Measurements from ENCODE around the gene CLEC11A.
A peak's percentile ranks its signal among the peaks of the same experiment; 100 is the strongest.

Gene CLEC11A

GRCh38 chr19:50712833-50713232, 10.3 kb upstream of the CLEC11A start:
- no peaks in the 10 kb centered on the region for H3K36me3 ChIP-seq (replicated peaks)

DNA sequence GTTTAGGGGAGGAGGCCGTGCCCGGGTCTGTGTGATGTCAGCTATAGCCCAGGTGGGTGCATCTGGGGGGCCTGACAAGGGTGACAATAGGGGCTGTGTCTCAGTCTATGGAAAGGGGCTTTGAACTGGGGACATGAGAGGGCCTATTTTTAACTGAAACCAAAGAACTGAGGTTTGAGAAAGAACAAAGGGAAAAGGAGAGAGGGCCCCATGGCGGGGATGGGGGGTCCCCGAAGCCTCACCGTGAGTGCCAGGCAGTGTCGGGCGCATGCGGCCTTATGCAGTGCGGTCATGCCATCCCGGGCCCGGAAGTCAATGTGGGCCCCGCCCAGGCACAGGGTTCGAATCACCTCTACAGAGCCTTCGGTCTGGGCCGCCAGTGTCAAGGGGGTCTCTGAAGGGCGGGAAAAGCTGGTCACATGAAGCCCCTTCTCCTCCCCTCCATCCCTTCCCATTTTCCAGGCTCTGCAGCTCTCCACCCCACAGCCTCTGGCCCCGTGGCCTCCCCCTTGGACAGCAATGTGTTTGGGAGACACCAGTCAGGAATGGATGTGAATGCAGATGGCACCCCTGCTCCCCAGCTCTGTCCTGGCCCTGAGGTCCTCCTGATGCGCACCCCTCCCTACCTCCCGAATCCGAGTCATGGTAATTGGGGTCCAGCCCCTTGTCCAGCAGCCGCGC, 9.5 kb upstream of the CLEC11A start:
- in situ Hi-C loops (cut with MboI; ENCODE audit: low sequenced_read_pairs) = no loop called here
- no peaks in the 10 kb centered on the region for H3K36me3 ChIP-seq (replicated peaks)
- H3K27me3 ChIP-seq (ENCODE audit: low read depth) = no peaks in the 10 kb centered on the region
- no peak overlapping the region for H3K4me3 ChIP-seq
- no peaks in the 10 kb centered on the region for H3K4me1 ChIP-seq
- no peak for DNase-seq (ENCODE audit: low spot score in 2 of 2)
- no peaks in the 10 kb centered on the region for H3K9me3 ChIP-seq

More at GRCh38 chr19:50712833-50713232, 10.3 kb upstream of the CLEC11A start:
- no peaks in the 10 kb centered on the region for H3K4me1 ChIP-seq
- no peaks in the 10 kb centered on the region for H3K9me3 ChIP-seq
- in situ Hi-C loops (cut with MboI; ENCODE audit: low sequenced_read_pairs) = no loop called here
- H3K27me3 ChIP-seq (ENCODE audit: low read depth) = no peaks in the 10 kb centered on the region
- H3K4me3 ChIP-seq = no peak overlapping the region
- DNase-seq (ENCODE audit: low spot score in 2 of 2) = no peak

GRCh38 chr19:50716178-50717025, 6.8 kb upstream of the CLEC11A start:
- Histone ChIP-seq H3K9me3 (no peaks in the 10 kb centered on the region), H3K4me1 (no peaks in the 10 kb centered on the region), H3K4me3 (no peak overlapping the region), H3K27me3 (ENCODE audit: low read depth) (no peaks in the 10 kb centered on the region), H3K36me3 (replicated peaks) (no peaks in the 10 kb centered on the region)
- in situ Hi-C loops (cut with MboI; ENCODE audit: low sequenced_read_pairs) = no loop called here
- DNase-seq (ENCODE audit: low spot score in 2 of 2) = no peak

GRCh38 chr19:50717026-50717723, 6.0 kb upstream of the CLEC11A start:
- Histone ChIP-seq H3K36me3 (replicated peaks) (no peaks in the 10 kb centered on the region), H3K4me1 (no peaks in the 10 kb centered on the region), H3K4me3 (no peak overlapping the region), H3K9me3 (no peaks in the 10 kb centered on the region), H3K27me3 (ENCODE audit: low read depth) (no peaks in the 10 kb centered on the region)
- DNase-seq (ENCODE audit: low spot score in 2 of 2) = no peak
- in situ Hi-C loops (cut with MboI; ENCODE audit: low sequenced_read_pairs) = no loop called here

GRCh38 chr19:50717891-50718254, 5.3 kb upstream of the CLEC11A start:
- no peaks in the 10 kb centered on the region for H3K4me1 ChIP-seq
- no peaks in the 10 kb centered on the region for H3K36me3 ChIP-seq (replicated peaks)
- peak overlapping the region; percentile 39 for H3K4me3 ChIP-seq
- no peak for DNase-seq (ENCODE audit: low spot score in 2 of 2)
- in situ Hi-C loops (cut with MboI; ENCODE audit: low sequenced_read_pairs) = no loop called here
- H3K27me3 ChIP-seq (ENCODE audit: low read depth) = no peaks in the 10 kb centered on the region
- no peaks in the 10 kb centered on the region for H3K9me3 ChIP-seq

- H3K27me3 ChIP-seq (ENCODE audit: low read depth) = no peaks in the 10 kb centered on the region
- in situ Hi-C loops (cut with MboI; ENCODE audit: low sequenced_read_pairs) = no loop called here
- no peaks in the 10 kb centered on the region; the same call in 1 of the 2 replicates for H3K4me1 ChIP-seq
- no peaks in the 10 kb centered on the region for H3K9me3 ChIP-seq
- H3K4me3 ChIP-seq = peak overlapping the region; percentile 39
- no peaks in the 10 kb centered on the region for H3K36me3 ChIP-seq (replicated peaks)
- DNase-seq (ENCODE audit: low spot score in 2 of 2) = peak in 1 of 2 experiments; percentile 48
Observed at GRCh38 chr19:50718255-50719118, 4.7 kb upstream of the CLEC11A start.

GRCh38 chr19:50719119-50719435, 4.1 kb upstream of the CLEC11A start:
- Histone ChIP-seq H3K9me3 (no peaks in the 10 kb centered on the region), H3K27me3 (ENCODE audit: low read depth) (no peaks in the 10 kb centered on the region), H3K4me3 (peak overlapping the region; percentile 39), H3K4me1 (peaks cover 5% of the 10 kb centered on the region), H3K36me3 (replicated peaks) (no peaks in the 10 kb centered on the region)
- in situ Hi-C loops (cut with MboI; ENCODE audit: low sequenced_read_pairs) = no loop called here
- no peak for DNase-seq (ENCODE audit: low spot score in 2 of 2)

GRCh38 chr19:50719566-50719965, 3.6 kb upstream of the CLEC11A start, which contains the start of gene SHANK1:
TSS of gene SHANK1 (minus strand) at chr19:50719802. CDS start at chr19:50716919, 2,883 bp downstream.
- peak in 1 of 2 experiments; percentile 68 for DNase-seq (ENCODE audit: low spot score in 2 of 2)
- peaks cover 7% of the 10 kb centered on the region for H3K4me1 ChIP-seq
- peak within 1 kb of the TSS; percentile 39 for H3K4me3 ChIP-seq
- in situ Hi-C loops (cut with MboI; ENCODE audit: low sequenced_read_pairs) = no loop called here
- H3K9me3 ChIP-seq = no peaks in the 10 kb centered on the region
- no peaks in the 10 kb centered on the region for H3K36me3 ChIP-seq (replicated peaks)
- no peaks in the 10 kb centered on the region for H3K27me3 ChIP-seq (ENCODE audit: low read depth)

- no peaks in the 10 kb centered on the region for H3K27me3 ChIP-seq (ENCODE audit: low read depth)
- no peaks in the 10 kb centered on the region for H3K36me3 ChIP-seq (replicated peaks)
- peaks cover 7% of the 10 kb centered on the region for H3K4me1 ChIP-seq
- DNase-seq (ENCODE audit: low spot score in 2 of 2) = no peak
- no peaks in the 10 kb centered on the region for H3K9me3 ChIP-seq
- in situ Hi-C loops (cut with MboI; ENCODE audit: low sequenced_read_pairs) = no loop called here
- H3K4me3 ChIP-seq = no peak overlapping the region
Observed at GRCh38 chr19:50720181-50720920, 2.8 kb upstream of the CLEC11A start.

GRCh38 chr19:50720921-50721381, 2.2 kb upstream of the CLEC11A start:
- no peak for DNase-seq (ENCODE audit: low spot score in 2 of 2)
- no peak overlapping the region for H3K4me3 ChIP-seq
- H3K4me1 ChIP-seq = peaks cover 7% of the 10 kb centered on the region
- in situ Hi-C loops (cut with MboI; ENCODE audit: low sequenced_read_pairs) = no loop called here
- H3K27me3 ChIP-seq (ENCODE audit: low read depth) = no peaks in the 10 kb centered on the region
- no peaks in the 10 kb centered on the region for H3K9me3 ChIP-seq
- H3K36me3 ChIP-seq (replicated peaks) = no peaks in the 10 kb centered on the region

- Histone ChIP-seq H3K36me3 (replicated peaks) (no peaks in the 10 kb centered on the region), H3K9me3 (no peaks in the 10 kb centered on the region), H3K4me3 (no peak overlapping the region), H3K27me3 (ENCODE audit: low read depth) (no peaks in the 10 kb centered on the region), H3K4me1 (peaks cover 7% of the 10 kb centered on the region)
- DNase-seq (ENCODE audit: low spot score in 2 of 2) = no peak
- in situ Hi-C loops (cut with MboI; ENCODE audit: low sequenced_read_pairs) = no loop called here
Observed at GRCh38 chr19:50721441-50722137, 1.6 kb upstream of the CLEC11A start.

DNA sequence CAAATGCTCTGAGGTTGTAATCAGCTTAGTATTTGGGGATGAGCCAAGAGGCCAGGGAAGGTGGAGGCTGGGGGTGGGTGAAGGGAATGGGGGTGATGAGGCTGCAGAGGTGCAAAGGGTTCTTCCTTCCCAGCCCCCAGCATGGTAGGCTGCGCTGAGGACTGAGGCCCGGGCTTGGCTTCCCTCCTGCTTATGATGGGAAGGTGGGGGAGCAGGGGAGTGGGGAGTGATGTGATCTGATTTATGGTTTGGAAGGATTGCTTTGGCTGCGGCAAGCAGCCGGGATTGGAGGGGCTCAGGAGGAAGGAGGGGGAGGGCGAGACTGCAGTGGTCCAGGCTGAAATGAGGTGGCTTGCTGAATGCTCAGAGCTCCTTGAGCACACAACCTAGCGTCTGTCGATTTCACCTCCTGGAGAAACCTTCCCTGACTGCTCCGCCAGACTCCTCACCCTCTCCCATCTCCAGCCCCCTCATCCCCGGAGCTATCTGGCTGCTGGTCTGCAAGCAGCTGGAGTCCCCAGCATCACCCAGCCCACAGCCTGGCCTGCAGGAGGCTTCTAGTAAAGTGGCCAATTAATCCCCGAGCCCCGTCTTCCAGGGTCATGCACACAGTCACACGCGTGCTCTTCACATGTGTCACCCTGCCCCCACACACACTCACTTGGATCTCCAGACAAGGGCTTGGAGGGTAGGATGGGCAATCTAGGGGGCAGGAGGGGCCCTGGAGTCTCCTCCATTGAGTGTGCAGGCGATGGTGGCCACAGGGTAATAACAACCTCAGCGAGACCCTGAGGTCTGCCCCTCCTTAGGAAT, 757 bp upstream of the CLEC11A start:
- Histone ChIP-seq H3K27me3 (ENCODE audit: low read depth) (no peaks in the 10 kb centered on the region), H3K9me3 (no peaks in the 10 kb centered on the region), H3K4me3 (no peak overlapping the region), H3K36me3 (replicated peaks) (no peaks in the 10 kb centered on the region), H3K4me1 (peaks cover 7% of the 10 kb centered on the region)
- in situ Hi-C loops (cut with MboI; ENCODE audit: low sequenced_read_pairs) = no loop called here
- no peak for DNase-seq (ENCODE audit: low spot score in 2 of 2)
